IPS-NIHi11 (cell line): ENCODE results near the gene DLK2.
A peak's percentile ranks its signal among the peaks of the same experiment; 100 is the strongest.
"Not testable (repeated sequence)": the region's sequence is repeated elsewhere in the genome, so short reads cannot be mapped to it uniquely, and the experiment has no call there.

Experiments used
- DNase-seq: peaks from one replicate; pipeline ENCODE4 v3.0.0; 2012; ENCODE audit warnings: mixed read lengths, low spot score

Gene DLK2

GRCh38 chr6:43481591-43482236, 26.4 kb upstream of the DLK2 start:
- no peak for DNase-seq

GRCh38 chr6:43481075-43481474, 25.7 kb upstream of the DLK2 start:
- no peak for DNase-seq

GRCh38 chr6:43478008-43478372, 22.6 kb upstream of the DLK2 start:
- no peak for DNase-seq

GRCh38 chr6:43477235-43478007, 22.1 kb upstream of the DLK2 start, which contains the start of gene TJAP1:
TSS of gene TJAP1 (plus strand) at chr6:43477570. CDS start at chr6:43499002, 21,432 bp downstream.
- peak; percentile 100 for DNase-seq

GRCh38 chr6:43476746-43477145, 21.4 kb upstream of the DLK2 start:
- no peak for DNase-seq

GRCh38 chr6:43475516-43475915, 20.2 kb upstream of the DLK2 start:
- DNase-seq, result no peak

GRCh38 chr6:43472515-43472914, 17.2 kb upstream of the DLK2 start:
- DNase-seq, result no peak

GRCh38 chr6:43471399-43471798, 16.1 kb upstream of the DLK2 start:
- no peak for DNase-seq

GRCh38 chr6:43469947-43470346, 14.6 kb upstream of the DLK2 start:
- DNase-seq, result no peak

GRCh38 chr6:43468748-43469681, 13.7 kb upstream of the DLK2 start:
- DNase-seq, result no peak

- no peak for DNase-seq
Observed at GRCh38 chr6:43468240-43468639, 12.9 kb upstream of the DLK2 start.

GRCh38 chr6:43467752-43468151, 12.4 kb upstream of the DLK2 start:
- no peak for DNase-seq

- not testable (repeated sequence) for DNase-seq
Observed at GRCh38 chr6:43467265-43467664, 11.9 kb upstream of the DLK2 start.

- no peak for DNase-seq
Observed at GRCh38 chr6:43465948-43466347, 10.6 kb upstream of the DLK2 start.

- DNase-seq, result no peak
Observed at GRCh38 chr6:43464337-43464736, 9.0 kb upstream of the DLK2 start.

GRCh38 chr6:43461936-43462335, 6.6 kb upstream of the DLK2 start:
- DNase-seq, result no peak

- no peak for DNase-seq
Observed at GRCh38 chr6:43460032-43460431, 4.7 kb upstream of the DLK2 start.

GRCh38 chr6:43459535-43459934, 4.2 kb upstream of the DLK2 start:
- no peak for DNase-seq

- not testable (repeated sequence) for DNase-seq
Observed at GRCh38 chr6:43458154-43458553, 2.8 kb upstream of the DLK2 start.

GRCh38 chr6:43457643-43458042, 2.3 kb upstream of the DLK2 start:
- DNase-seq, result no peak

- DNase-seq, result peak; percentile 95
Observed at GRCh38 chr6:43454696-43455530, 435 bp downstream of the DLK2 start.

GRCh38 chr6:43454290-43454695, 1.1 kb downstream of the DLK2 start:
- no peak for DNase-seq
